HepG2 (cell line): ENCODE data around the gene CALHM5. TPM values are rescaled to one million over a fixed set of nuclear protein-coding genes. Genes with fewer than 3 reads are reported as not detected.
A peak's percentile ranks its signal among the peaks of the same experiment; 100 is the strongest.

ENCODE experiments used
- FOXA3 ChIP-seq: IDR thresholded peaks from 2 replicates; pipeline ENCODE4 v1.6.1; 2016; ENCODE audit warnings: missing genetic modification reagents, missing compliant biosample characterization
- NBN ChIP-seq: fragments of 450-650 bp; conservative IDR thresholded peaks from 2 replicates; pipeline ENCODE4 v1.6.1; 2017
- SMAD1 ChIP-seq: sonication (generic); formaldehyde crosslinking; IDR thresholded peaks from 2 replicates; pipeline ENCODE4 v1.4.0; 2020; ENCODE audit warnings: missing genetic modification reagents, low read depth, mild to moderate bottlenecking, borderline replicate concordance
- SMARCC2 ChIP-seq: fragments of 450-650 bp; IDR thresholded peaks from 2 replicates; pipeline ENCODE4 v1.6.1; 2017; ENCODE audit warnings: antibody characterized with exemption, mild to moderate bottlenecking
- SNAPC4 ChIP-seq: sonication (generic); formaldehyde crosslinking; IDR thresholded peaks from 2 replicates; pipeline ENCODE4 v1.4.0; 2020; ENCODE audit warnings: mild to moderate bottlenecking, missing genetic modification reagents
- SRF ChIP-seq: IDR thresholded peaks from 2 replicates; pipeline ENCODE4 v1.6.1; 2011; ENCODE audit warnings: mild to moderate bottlenecking, low read depth, low read length, moderate library complexity
- ZBTB38 ChIP-seq: sonication (generic); formaldehyde crosslinking; IDR thresholded peaks from 2 replicates; pipeline ENCODE4 v1.5.1; 2020; ENCODE audit warnings: mild to moderate bottlenecking, missing genetic modification reagents
- ZFAT ChIP-seq: sonication (generic); formaldehyde crosslinking; conservative IDR thresholded peaks from 2 replicates; pipeline ENCODE4 v1.8.1; 2023; ENCODE audit warnings: missing genetic modification reagents, inconsistent platforms
- ZNF280D ChIP-seq: sonication (generic); formaldehyde crosslinking; IDR thresholded peaks from 2 replicates; pipeline ENCODE4 v1.5.1; 2020; ENCODE audit warnings: mild to moderate bottlenecking, missing genetic modification reagents
- ZNF292 ChIP-seq: sonication (generic); formaldehyde crosslinking; IDR thresholded peaks from 2 replicates; pipeline ENCODE4 v1.8.1; 2022; ENCODE audit warnings: mild to moderate bottlenecking, low read depth, missing genetic modification reagents, borderline replicate concordance
- ZNF609 ChIP-seq: sonication (generic); formaldehyde crosslinking; IDR thresholded peaks from 2 replicates; pipeline ENCODE4 v1.4.0; 2020; ENCODE audit warnings: mild to moderate bottlenecking, missing genetic modification reagents, borderline replicate concordance
- ZNF704 ChIP-seq: sonication (generic); formaldehyde crosslinking; IDR thresholded peaks from 2 replicates; pipeline ENCODE4 v1.8.1; 2023; ENCODE audit warnings: mild to moderate bottlenecking, inconsistent platforms, moderate library complexity, missing genetic modification reagents, borderline replicate concordance
- ZNF850 ChIP-seq: sonication (generic); formaldehyde crosslinking; conservative IDR thresholded peaks from 2 replicates; pipeline ENCODE4 v1.9.0; 2021; ENCODE audit warnings: mild to moderate bottlenecking, missing genetic modification reagents
- polyA plus RNA-seq, 8 experiments: library from polyadenylated mRNA; depleted of rRNA in 3 of 8; stranded (reverse) in 7 of 8; unstranded in 1 of 8; fragments of >200 nt; fragmentation: Illumina TruSeq in 4 of 8; extraction: Trizol in 4 of 8; gene quantifications; 2 replicates each; pipeline versions ENCODE4 v1.2.1 to v1.2.3, GENCODE V29; 2011 to 2016; ENCODE audit warnings: low read depth in 4 of 8, missing spikeins in 1 of 8, mixed read lengths in 1 of 8; ENCODE audit not compliant: insufficient read depth in 1 of 8
- total RNA-seq, 5 experiments: library from RNA; depleted of rRNA; stranded (reverse); fragments of >200 nt; fragmentation: Illumina TruSeq; extraction: Trizol; gene quantifications; 2 replicates each; pipeline ENCODE4 v1.2.3, GENCODE V29; 2016; ENCODE audit warnings: low read depth in 1 of 5

CALHM5 gene
- total and polyA plus RNA-seq, 2 of the 13 experiments (the other 11 are each of a cell fraction or from before 2014, with no cell fraction given) = not detected

GRCh38 chr6:116570856-116571682 lies 59.6 kb downstream of the CALHM5 start, which contains the start of gene RWDD1 (continued):
- TF ChIP-seq ZNF609 (CRISPR knock-in tag) (peak; percentile 75), ZBTB38 (CRISPR knock-in tag) (peak; percentile 90), ZFAT (0 out of 2 replicates have a peak, but pooled peaks have one; percentile 52), ZNF850 (CRISPR knock-in tag) (no peak), SNAPC4 (CRISPR knock-in tag) (no peak), SMAD1 (CRISPR knock-in tag) (peak; percentile 99), SRF (peak; percentile 94), ZNF280D (CRISPR knock-in tag) (peak; percentile 89), FOXA3 (CRISPR knock-in tag) (peak; percentile 78), NBN (no peak), ZNF292 (CRISPR knock-in tag) (peak; percentile 90), ZNF704 (CRISPR knock-in tag) (peak; percentile 72; the same call in 1 of the 2 replicates), SMARCC2 (no peak)
